GM12878 (cell line): Measurements from ENCODE around the gene VSIG10. TPM values are rescaled to one million over a fixed set of nuclear protein-coding genes. Genes with fewer than 3 reads are reported as not detected.

Experiments
- polyA plus RNA-seq, 11 experiments: library from polyadenylated mRNA; depleted of rRNA in 4 of 11; unstranded in 6 of 11; stranded (reverse) in 5 of 11; fragments of >200 nt; fragmentation: Nextera tagmentation in 4 of 11; fragmentation: Illumina TruSeq in 1 of 11; extraction: Ambion mirVana in 4 of 11; extraction: Trizol in 1 of 11; gene quantifications; 1 replicate in 1 of 11; 2 replicates in 10 of 11; pipeline versions ENCODE4 v1.2.1 to v1.2.3, GENCODE V29; 2011 to 2016; ENCODE audit warnings: inconsistent platforms in 2 of 11, missing spikeins in 2 of 11, low read depth in 1 of 11
- small RNA-seq: library from RNA; depleted of rRNA; stranded (forward); fragments of <200 nt; gene quantifications from one replicate; pipeline ENCODE3, GENCODE V24; 2014
- total RNA-seq, 4 experiments: library from RNA; depleted of rRNA in 3 of 4; stranded (reverse); fragments of >200 nt in 3 of 4; fragmentation: Illumina TruSeq in 1 of 4; extraction: Trizol in 1 of 4; gene quantifications; 2 replicates each; pipeline versions ENCODE4 v1.2.1 to v1.2.3, GENCODE V29; 2013 to 2021

The VSIG10 gene
- total and polyA plus RNA-seq, 10 of the 15 experiments (the other 5 are each of a cell fraction or from before 2014, with no cell fraction given), result 3.4 to 10.2 (median 5.8) TPM

Small RNA genes within 50 kb of the gene (small RNA-seq; reads per million reads assigned to genes)
- not detected for gene AC131159.1

Other genes with a start within 250 kb of the VSIG10 start
- under 0.01 TPM in 2 replicates for gene KSR2, start 135.0 kb downstream of the VSIG10 start, total RNA-seq (2014; rRNA removed)
- under 0.01 TPM in 1 of 2 replicates, not detected in the other for gene KSR2, start 135.0 kb downstream of the VSIG10 start, total RNA-seq (2014; rRNA removed; fragmentation: Illumina TruSeq; extraction: Trizol)
- gene KSR2, start 135.0 kb downstream of the VSIG10 start, total RNA-seq (2021), result 0.05 and 0.10 TPM in 2 replicates
- 1.5 TPM in 2 replicates for gene KSR2, start 135.0 kb downstream of the VSIG10 start, polyA plus RNA-seq (2011; rRNA removed)
- 0.04 and 0.05 TPM in 2 replicates for gene KSR2, start 135.0 kb downstream of the VSIG10 start, polyA plus RNA-seq (2014; fragmentation: Illumina TruSeq; extraction: Trizol)
- not detected for gene KSR2, start 135.0 kb downstream of the VSIG10 start, polyA plus RNA-seq (2014; fragmentation: Nextera tagmentation; extraction: Ambion mirVana)
- 0.01 TPM in 2 replicates for gene KSR2, start 135.0 kb downstream of the VSIG10 start, polyA plus RNA-seq (2014; rRNA removed)
- gene KSR2, start 135.0 kb downstream of the VSIG10 start, polyA plus RNA-seq (2016; fragmentation: Nextera tagmentation; extraction: Ambion mirVana), result under 1 TPM in 1 of 2 experiments, not detected in 1; 0.01 TPM
- 51.1 and 55.0 TPM in 2 replicates for gene RFC5, start 87.3 kb downstream of the VSIG10 start, total RNA-seq (2014; rRNA removed)
- 49.8 and 53.0 TPM in 2 replicates for gene RFC5, start 87.3 kb downstream of the VSIG10 start, total RNA-seq (2014; rRNA removed; fragmentation: Illumina TruSeq; extraction: Trizol)
- 29.3 and 30.9 TPM in 2 replicates for gene RFC5, start 87.3 kb downstream of the VSIG10 start, total RNA-seq (2021)
- gene RFC5, start 87.3 kb downstream of the VSIG10 start, polyA plus RNA-seq (2011; rRNA removed), result 69.0 and 83.9 TPM in 2 replicates
- gene RFC5, start 87.3 kb downstream of the VSIG10 start, polyA plus RNA-seq (2014; fragmentation: Illumina TruSeq; extraction: Trizol), result 50.9 and 52.9 TPM in 2 replicates
- gene RFC5, start 87.3 kb downstream of the VSIG10 start, polyA plus RNA-seq (2014; fragmentation: Nextera tagmentation; extraction: Ambion mirVana), result 10 to 100 TPM; 47.3 to 73.3 TPM
- 51.3 and 54.1 TPM in 2 replicates for gene RFC5, start 87.3 kb downstream of the VSIG10 start, polyA plus RNA-seq (2014; rRNA removed)
- gene RFC5, start 87.3 kb downstream of the VSIG10 start, polyA plus RNA-seq (2016; fragmentation: Nextera tagmentation; extraction: Ambion mirVana), result 10 to 100 TPM; 66.3 to 70.0 TPM
- 66.7 and 83.7 TPM in 2 replicates for gene WSB2, start 42.8 kb downstream of the VSIG10 start, total RNA-seq (2014; rRNA removed)
- gene WSB2, start 42.8 kb downstream of the VSIG10 start, total RNA-seq (2014; rRNA removed; fragmentation: Illumina TruSeq; extraction: Trizol), result 40.4 and 41.5 TPM in 2 replicates
- gene WSB2, start 42.8 kb downstream of the VSIG10 start, total RNA-seq (2021), result 56.8 and 59.0 TPM in 2 replicates
- 71.0 and 82.6 TPM in 2 replicates for gene WSB2, start 42.8 kb downstream of the VSIG10 start, polyA plus RNA-seq (2011; rRNA removed)
- gene WSB2, start 42.8 kb downstream of the VSIG10 start, polyA plus RNA-seq (2014; fragmentation: Illumina TruSeq; extraction: Trizol), result 44.1 and 59.0 TPM in 2 replicates
- 10 to 100 TPM; 30.0 to 33.6 TPM for gene WSB2, start 42.8 kb downstream of the VSIG10 start, polyA plus RNA-seq (2014; fragmentation: Nextera tagmentation; extraction: Ambion mirVana)
- gene WSB2, start 42.8 kb downstream of the VSIG10 start, polyA plus RNA-seq (2014; rRNA removed), result 46.0 and 46.3 TPM in 2 replicates
- 10 to 100 TPM; 18.3 to 19.4 TPM for gene WSB2, start 42.8 kb downstream of the VSIG10 start, polyA plus RNA-seq (2016; fragmentation: Nextera tagmentation; extraction: Ambion mirVana)
- gene PEBP1, start 32.1 kb upstream of the VSIG10 start, total RNA-seq (2014; rRNA removed), result 222 and 228 TPM in 2 replicates
- 181 and 208 TPM in 2 replicates for gene PEBP1, start 32.1 kb upstream of the VSIG10 start, total RNA-seq (2014; rRNA removed; fragmentation: Illumina TruSeq; extraction: Trizol)
- 186 and 193 TPM in 2 replicates for gene PEBP1, start 32.1 kb upstream of the VSIG10 start, total RNA-seq (2021)
- gene PEBP1, start 32.1 kb upstream of the VSIG10 start, polyA plus RNA-seq (2011; rRNA removed), result 147 and 217 TPM in 2 replicates
- 153 and 203 TPM in 2 replicates for gene PEBP1, start 32.1 kb upstream of the VSIG10 start, polyA plus RNA-seq (2014; fragmentation: Illumina TruSeq; extraction: Trizol)
- gene PEBP1, start 32.1 kb upstream of the VSIG10 start, polyA plus RNA-seq (2014; fragmentation: Nextera tagmentation; extraction: Ambion mirVana), result 100 to 1,000 TPM in 1 of 2 experiments, 10 to 100 TPM in 1; 79.4 to 150 TPM
- 179 and 205 TPM in 2 replicates for gene PEBP1, start 32.1 kb upstream of the VSIG10 start, polyA plus RNA-seq (2014; rRNA removed)
- 100 to 1,000 TPM; 413 to 415 TPM for gene PEBP1, start 32.1 kb upstream of the VSIG10 start, polyA plus RNA-seq (2016; fragmentation: Nextera tagmentation; extraction: Ambion mirVana)